ENCODE data around the gene KCNB1.

The KCNB1 gene

DNA sequence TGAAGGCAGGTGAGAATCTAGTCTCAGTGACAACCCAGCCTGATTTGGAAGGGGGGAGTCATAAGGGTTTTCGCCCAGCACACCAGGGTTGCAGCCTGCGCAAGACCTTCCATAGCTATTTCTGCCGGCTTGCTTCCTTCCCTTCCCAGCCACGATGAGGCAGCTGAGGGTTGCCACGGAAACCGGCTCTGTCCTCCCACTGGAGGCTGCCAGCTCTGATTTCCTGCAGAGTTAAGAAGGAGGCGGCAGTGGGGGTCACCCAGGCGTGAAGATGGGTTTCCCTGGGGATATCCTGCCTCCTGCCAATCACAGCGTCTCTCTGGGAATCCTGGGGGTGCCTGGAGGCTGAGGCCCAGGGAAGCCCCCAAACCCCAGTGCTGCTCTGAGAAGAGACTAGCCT is 23.1 kb upstream of the KCNB1 start:
- in situ Hi-C loops (cut with MboI; ENCODE audit: low pct_unique_long_range_greater_than_20kb, low sequenced_read_pairs, unreplicated experiment) = no loop called here

GRCh38 chr20:49503176-49503575 is 20.7 kb upstream of the KCNB1 start:
- DNase-seq (ENCODE audit: low spot score) = no peak
- no peak for TF ChIP-seq CTCF (IDR thresholded peaks at IDR 0.05; ENCODE audit: extremely low read depth, insufficient read depth, missing control alignments)
- in situ Hi-C loops (cut with MboI; ENCODE audit: low pct_unique_long_range_greater_than_20kb, low sequenced_read_pairs, unreplicated experiment) = no loop called here

More for the DNA sequence above, 23.1 kb upstream of the KCNB1 start:
- DNase-seq (ENCODE audit: low spot score) = no peak
- no peak for TF ChIP-seq CTCF (IDR thresholded peaks at IDR 0.05; ENCODE audit: extremely low read depth, insufficient read depth, missing control alignments)

DNA sequence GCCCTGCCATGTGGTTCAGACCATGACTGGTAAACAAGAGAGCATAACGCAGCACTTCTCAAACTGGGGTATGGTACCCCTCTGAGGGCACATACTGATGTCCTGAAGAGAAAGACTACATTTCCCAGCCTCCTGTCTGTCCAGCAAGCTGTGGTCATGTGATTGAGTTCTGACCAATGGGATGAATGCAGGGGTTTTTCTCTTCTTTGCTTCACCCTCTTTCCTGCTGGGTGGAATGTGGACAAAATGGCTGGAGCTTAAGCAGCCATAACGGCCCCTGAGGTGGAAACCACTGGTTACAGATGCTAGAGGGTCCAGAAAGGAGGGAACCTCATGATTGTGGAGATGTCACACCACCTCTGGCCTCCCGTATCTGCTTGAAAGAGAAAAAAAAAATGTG is 19.4 kb upstream of the KCNB1 start:
- DNase-seq (ENCODE audit: low spot score) = no peak
- in situ Hi-C loops (cut with MboI; ENCODE audit: low pct_unique_long_range_greater_than_20kb, low sequenced_read_pairs, unreplicated experiment) = no loop called here

GRCh38 chr20:49497398-49497669 is 14.9 kb upstream of the KCNB1 start:
- in situ Hi-C loops (cut with MboI; ENCODE audit: low pct_unique_long_range_greater_than_20kb, low sequenced_read_pairs, unreplicated experiment) = no loop called here
- no peak for DNase-seq (ENCODE audit: low spot score)
- no peak for TF ChIP-seq CTCF (IDR thresholded peaks at IDR 0.05; ENCODE audit: extremely low read depth, insufficient read depth, missing control alignments)

More for the DNA sequence above, 19.4 kb upstream of the KCNB1 start:
- TF ChIP-seq CTCF (IDR thresholded peaks at IDR 0.05; ENCODE audit: extremely low read depth, insufficient read depth, missing control alignments) = no peak

GRCh38 chr20:49496553-49497397 is 14.3 kb upstream of the KCNB1 start:
- no peak for TF ChIP-seq CTCF (IDR thresholded peaks at IDR 0.05; ENCODE audit: extremely low read depth, insufficient read depth, missing control alignments)
- in situ Hi-C loops (cut with MboI; ENCODE audit: low pct_unique_long_range_greater_than_20kb, low sequenced_read_pairs, unreplicated experiment) = no loop called here
- no peak for DNase-seq (ENCODE audit: low spot score)

GRCh38 chr20:49496043-49496442 is 13.6 kb upstream of the KCNB1 start:
- in situ Hi-C loops (cut with MboI; ENCODE audit: low pct_unique_long_range_greater_than_20kb, low sequenced_read_pairs, unreplicated experiment) = no loop called here
- DNase-seq (ENCODE audit: low spot score) = no peak
- no peak for TF ChIP-seq CTCF (IDR thresholded peaks at IDR 0.05; ENCODE audit: extremely low read depth, insufficient read depth, missing control alignments)
